Endothelial cell of umbilical vein (primary cell): ENCODE measurements around the gene TUBA1C. TPM values are rescaled to one million over a fixed set of nuclear protein-coding genes. Genes with fewer than 3 reads are reported as not detected.

Experiments
- BruUV-seq: library from RNA; stranded (reverse); fragments of 400-500 nt; replicated peaks from 2 replicates; lab custom pipeline; 2021; lab: Mats Ljungman, UMichigan
- CTCF ChIA-PET: fragments of 300-600, 350-600 bp; sonication (Branson Sonifier 250); formaldehyde crosslinking; loops from one replicate; lab custom pipeline; 2021; ENCODE audit warnings: antibody characterized with exemption, inconsistent platforms; lab: Charles Lee
- POLR2A ChIA-PET: fragments of 300-600, 350-600 bp; sonication (Branson Sonifier 250); formaldehyde crosslinking; loops from one replicate; lab custom pipeline; 2021; ENCODE audit warnings: antibody characterized with exemption, inconsistent platforms; lab: Charles Lee
- DNase-seq: peaks from one replicate; pipeline ENCODE4 v3.0.0-alpha.2; 2011; ENCODE audit warnings: low read depth, low spot score
- FAIRE-seq: peaks from 2 replicates; lab custom pipeline; 2011; peaks lifted over from hg19 to GRCh38; lab: Jason Lieb, UNC
- H2AFZ ChIP-seq: 2 replicates; pipeline ENCODE4 v1.6.0; 2012; ENCODE audit warnings: low read depth, low read length, control low read depth, inconsistent platforms
- H3K27ac ChIP-seq: 2 replicates; pipeline ENCODE4 v1.5.1; 2011; ENCODE audit warnings: low read depth, mild to moderate bottlenecking, control low read depth, low read length, moderate library complexity; ENCODE audit not compliant: insufficient read depth
- H3K27me3 ChIP-seq, 2 experiments: 2 replicates each; pipeline versions ENCODE4 v1.6.0 to v1.6.1; 2011; ENCODE audit warnings: low read length in 2 of 2, mixed read lengths in 1 of 2; ENCODE audit not compliant: control insufficient read depth in 2 of 2, insufficient read depth in 2 of 2
- H3K36me3 ChIP-seq, 2 experiments: 2 replicates in 1 of 2; 3 replicates in 1 of 2; pipeline ENCODE4 v1.5.1; 2011; ENCODE audit warnings: low read length in 2 of 2, mild to moderate bottlenecking in 1 of 2, moderate library complexity in 1 of 2; ENCODE audit not compliant: control insufficient read depth in 2 of 2, insufficient read depth in 2 of 2; ENCODE audit errors: extremely low read depth in 1 of 2
- H3K4me1 ChIP-seq: 3 replicates; pipeline ENCODE4 v1.5.1; 2011; ENCODE audit warnings: mild to moderate bottlenecking, low read length; ENCODE audit not compliant: control insufficient read depth, insufficient read depth; ENCODE audit errors: extremely low read depth
- H3K4me2 ChIP-seq: 2 replicates; pipeline ENCODE4 v1.6.1; 2011; ENCODE audit warnings: low read length, control low read depth, mixed read lengths; ENCODE audit not compliant: insufficient read depth
- H3K4me3 ChIP-seq, 3 experiments: fragments of 200-600 bp in 1 of 3; sonication (generic), shearing (Covaris generic) in 1 of 3; replicated peaks in 1 of 3; 2 replicates each; pipeline ENCODE4 v1.5.1; 2011 to 2016; ENCODE audit warnings: control low read depth in 3 of 3, low read length in 3 of 3, mild to moderate bottlenecking in 2 of 3, inconsistent platforms in 1 of 3, low read depth in 1 of 3, moderate library complexity in 1 of 3; ENCODE audit not compliant: insufficient read depth in 1 of 3
- H3K79me2 ChIP-seq: 2 replicates; pipeline ENCODE4 v1.6.0; 2012; ENCODE audit warnings: low read length, inconsistent platforms; ENCODE audit not compliant: control insufficient read depth, insufficient read depth
- H3K9ac ChIP-seq: replicated peaks from 2 replicates; pipeline ENCODE3; 2011; ENCODE audit warnings: low read length, control low read depth; ENCODE audit not compliant: insufficient read depth; ENCODE audit errors: extremely low read depth
- H3K9me1 ChIP-seq: replicated peaks from 3 replicates; pipeline ENCODE4 v1.6.0; 2011; ENCODE audit warnings: mild to moderate bottlenecking, low read length; ENCODE audit not compliant: control insufficient read depth, insufficient read depth; ENCODE audit errors: extremely low read depth
- H3K9me3 ChIP-seq: replicated peaks from 2 replicates; pipeline ENCODE4 v1.5.1; 2012; ENCODE audit warnings: low read length, inconsistent platforms; ENCODE audit not compliant: control insufficient read depth, insufficient read depth
- H4K20me1 ChIP-seq: replicated peaks from 2 replicates; pipeline ENCODE3; 2011; ENCODE audit warnings: mild to moderate bottlenecking, low read length; ENCODE audit not compliant: control insufficient read depth, insufficient read depth; ENCODE audit errors: extremely low read depth
- EZH2 ChIP-seq: IDR thresholded peaks from 2 replicates; pipeline ENCODE4 v1.6.1; 2012; ENCODE audit warnings: borderline replicate concordance, low read depth, mild to moderate bottlenecking, moderate library complexity, low read length, inconsistent platforms; ENCODE audit not compliant: severe bottlenecking
- FOS ChIP-seq: IDR thresholded peaks from 2 replicates; pipeline ENCODE4 v1.6.1; 2011; ENCODE audit warnings: mild to moderate bottlenecking, low read length, moderate library complexity, borderline replicate concordance; ENCODE audit not compliant: insufficient read depth
- GATA2 ChIP-seq: IDR thresholded peaks from 2 replicates; pipeline ENCODE4 v1.7.0; 2011; ENCODE audit warnings: low read depth, mild to moderate bottlenecking, moderate library complexity, mixed read lengths, low read length; ENCODE audit not compliant: insufficient read length, insufficient read depth
- JUN ChIP-seq: IDR thresholded peaks from 2 replicates; pipeline ENCODE4 v1.6.1; 2011; ENCODE audit warnings: borderline replicate concordance, low read depth; ENCODE audit not compliant: insufficient read length, insufficient read depth
- MYC ChIP-seq: IDR thresholded peaks from one replicate; pipeline ENCODE4 v1.6.1; 2011; ENCODE audit warnings: mild to moderate bottlenecking, low read depth, low read length
- POLR2AphosphoS5 ChIP-seq: IDR thresholded peaks from 2 replicates; pipeline ENCODE4 v1.6.1; 2012; ENCODE audit warnings: low read depth, mild to moderate bottlenecking, control low read depth, low read length, moderate library complexity; ENCODE audit not compliant: insufficient read depth
- dilution Hi-C: fragments of 300-500 bp; cut with MboI; formaldehyde crosslinking; loops from one replicate; pipeline ENCODE4 v1.15.0; 2019; ENCODE audit warnings: low sequenced_read_pairs; ENCODE audit not compliant: extremely low pct_ligation_motif_present
- intact Hi-C: fragments of 100-400 bp; cut with micrococcal nuclease; formaldehyde crosslinking; loops from one replicate; pipeline ENCODE4 v1.10.0; 2022
- polyA plus RNA-seq, 4 experiments: library from polyadenylated mRNA; depleted of rRNA in 3 of 4; stranded (reverse) in 3 of 4; unstranded in 1 of 4; fragments of >200 nt; gene quantifications; 2 replicates each; pipeline versions ENCODE4 v1.2.1 to v1.2.3, GENCODE V29; 2011 to 2012; ENCODE audit warnings: missing spikeins in 1 of 4
- total RNA-seq: library from RNA; stranded (reverse); gene quantifications from 2 replicates; pipeline ENCODE4 v1.2.3, GENCODE V29; 2021
- TF ChIP-seq, protein P1 (sequence below), 2 donors: IDR thresholded peaks; 1 replicate in 1 of 2; 2 replicates in 1 of 2; pipeline ENCODE4 v1.5.1; 2011; ENCODE audit warnings: low read length in 2 of 2, mild to moderate bottlenecking in 2 of 2, moderate library complexity in 2 of 2, control low read depth in 1 of 2, inconsistent platforms in 1 of 2, low read depth in 1 of 2; ENCODE audit not compliant: insufficient read depth in 1 of 2; ENCODE audit errors: extremely low read depth in 1 of 2
- TF ChIP-seq, protein P2 (sequence below): IDR thresholded peaks from 2 replicates; pipeline ENCODE4 v1.6.1; 2011; ENCODE audit not compliant: insufficient read depth, insufficient read length

Gene TUBA1C
- total and polyA plus RNA-seq, 2 donors (not counting 3 experiments of a cell fraction or from before 2014, with no cell fraction given), result 515 to 2,063 TPM

DNA sequence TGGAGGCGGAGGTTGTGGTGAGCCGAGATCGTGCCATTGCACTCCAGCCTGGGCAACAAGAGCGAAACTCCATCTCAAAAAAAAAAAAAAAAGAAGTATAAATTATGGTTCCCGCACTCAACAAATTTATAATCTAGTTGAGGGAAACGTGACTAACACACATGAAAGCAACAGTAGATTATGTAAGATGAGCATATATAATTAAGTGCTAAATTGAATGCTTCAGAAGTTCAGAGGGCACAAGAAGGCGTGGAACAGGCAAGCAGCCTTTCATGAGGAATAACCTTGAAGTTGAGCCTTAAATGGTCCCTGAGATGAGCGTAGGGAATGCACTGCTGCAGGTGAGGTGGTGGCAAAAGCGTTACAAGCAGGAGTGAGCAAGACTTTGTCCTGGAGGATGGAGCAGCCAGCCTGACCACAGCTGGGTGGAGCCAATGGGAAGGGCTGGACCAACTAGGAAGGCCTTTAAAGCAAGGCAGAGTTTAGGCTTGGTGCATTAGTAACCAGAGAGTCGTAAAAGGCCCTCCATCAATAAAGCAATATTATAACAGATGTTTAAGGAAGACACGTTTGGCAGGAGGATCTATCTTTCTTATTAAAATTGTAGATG lies 45.4 kb upstream of the TUBA1C start:
- no peaks in the 10 kb centered on the region for H3K79me2 ChIP-seq
- no peaks in the 10 kb centered on the region for H3K27me3 ChIP-seq
- no peak overlapping the region for H3K27ac ChIP-seq
- no peak for FAIRE-seq
- no peaks in the 10 kb centered on the region for H3K9me1 ChIP-seq
- intact Hi-C loops (no loop called here), dilution Hi-C loops (no loop called here)
- H3K4me1 ChIP-seq, result peaks cover 5% of the 10 kb centered on the region
- BruUV-seq, result no TSS peak
- H3K4me2 ChIP-seq, result no peak overlapping the region
- H2AFZ ChIP-seq, result no peak overlapping the region
- no peak for TF ChIP-seq POLR2AphosphoS5
- TF ChIP-seq MYC, result no peak
- TF ChIP-seq JUN, result no peak
- TF ChIP-seq, protein P1, sequence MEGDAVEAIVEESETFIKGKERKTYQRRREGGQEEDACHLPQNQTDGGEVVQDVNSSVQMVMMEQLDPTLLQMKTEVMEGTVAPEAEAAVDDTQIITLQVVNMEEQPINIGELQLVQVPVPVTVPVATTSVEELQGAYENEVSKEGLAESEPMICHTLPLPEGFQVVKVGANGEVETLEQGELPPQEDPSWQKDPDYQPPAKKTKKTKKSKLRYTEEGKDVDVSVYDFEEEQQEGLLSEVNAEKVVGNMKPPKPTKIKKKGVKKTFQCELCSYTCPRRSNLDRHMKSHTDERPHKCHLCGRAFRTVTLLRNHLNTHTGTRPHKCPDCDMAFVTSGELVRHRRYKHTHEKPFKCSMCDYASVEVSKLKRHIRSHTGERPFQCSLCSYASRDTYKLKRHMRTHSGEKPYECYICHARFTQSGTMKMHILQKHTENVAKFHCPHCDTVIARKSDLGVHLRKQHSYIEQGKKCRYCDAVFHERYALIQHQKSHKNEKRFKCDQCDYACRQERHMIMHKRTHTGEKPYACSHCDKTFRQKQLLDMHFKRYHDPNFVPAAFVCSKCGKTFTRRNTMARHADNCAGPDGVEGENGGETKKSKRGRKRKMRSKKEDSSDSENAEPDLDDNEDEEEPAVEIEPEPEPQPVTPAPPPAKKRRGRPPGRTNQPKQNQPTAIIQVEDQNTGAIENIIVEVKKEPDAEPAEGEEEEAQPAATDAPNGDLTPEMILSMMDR (IDR thresholded peaks at IDR 0.05; ENCODE audit: extremely low read depth in 1 of 2, insufficient read depth in 1 of 2, low read depth in 1 of 2, low read length in 2 of 2), result no peak
- TF ChIP-seq GATA2, result no peak
- TF ChIP-seq, protein P2, sequence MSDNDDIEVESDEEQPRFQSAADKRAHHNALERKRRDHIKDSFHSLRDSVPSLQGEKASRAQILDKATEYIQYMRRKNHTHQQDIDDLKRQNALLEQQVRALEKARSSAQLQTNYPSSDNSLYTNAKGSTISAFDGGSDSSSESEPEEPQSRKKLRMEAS, result no peak
- no peak for TF ChIP-seq EZH2
- TF ChIP-seq FOS, result no peak
- ChIA-PET CTCF (interaction anchor here (1.1 kb wide), 1 partner anchor 46 kb away, joined by 3 read pairs; no protein-coding TSS in a partner anchor), POLR2A (no interaction called here)
- H4K20me1 ChIP-seq, result no peaks in the 10 kb centered on the region
- H3K9ac ChIP-seq, result no peak overlapping the region
- H3K36me3 ChIP-seq, result no peaks in the 10 kb centered on the region
- no peaks in the 10 kb centered on the region for H3K9me3 ChIP-seq
- DNase-seq, result no peak
- H3K4me3 ChIP-seq, result no peak overlapping the region
